ENCODE results near the gene SMAD3. TPM values are rescaled to one million over a fixed set of nuclear protein-coding genes. Genes with fewer than 3 reads are reported as not detected.
A peak's percentile ranks its signal among the peaks of the same experiment; 100 is the strongest.

Gene SMAD3
- total and polyA plus RNA-seq, 8 donors = 30.9 to 53.6 (median 50.4) TPM

GRCh38 chr15:67174446-67174845 lies 109.0 kb downstream of the SMAD3 start:
- no peaks in the 10 kb centered on the region for H3K9me3 ChIP-seq
- DNase-seq (no peak), ATAC-seq (no peak)
- no peak for TF ChIP-seq CTCF (IDR thresholded peaks at IDR 0.05)
- no peak overlapping the region for H3K4me3 ChIP-seq
- H3K27me3 ChIP-seq = no peaks in the 10 kb centered on the region
- intact Hi-C loops (cut with DNase I) = no loop called here
- H3K4me1 ChIP-seq = peaks cover 18 to 42% of the 10 kb centered on the region in 2 donors
- H3K36me3 ChIP-seq = peaks cover 0 to 24% of the 10 kb centered on the region in 2 donors
- H3K27ac ChIP-seq = no peak overlapping the region

- intact Hi-C loops (cut with DNase I) = no loop called here
- H3K9me3 ChIP-seq = no peaks in the 10 kb centered on the region
- no peak overlapping the region for H3K4me3 ChIP-seq
- ATAC-seq (peak; percentile 19), DNase-seq (no peak)
- no peaks in the 10 kb centered on the region for H3K27me3 ChIP-seq
- H3K4me1 ChIP-seq = peaks cover 18 to 42% of the 10 kb centered on the region in 2 donors
- peaks cover 0 to 24% of the 10 kb centered on the region in 2 donors for H3K36me3 ChIP-seq
- TF ChIP-seq CTCF (IDR thresholded peaks at IDR 0.05) = no peak
- peak overlapping the region in 1 of 2 donors; percentile 63 for H3K27ac ChIP-seq
Observed at GRCh38 chr15:67174864-67175573, 109.6 kb downstream of the SMAD3 start.

GRCh38 chr15:67175643-67176071 lies 110.3 kb downstream of the SMAD3 start:
- H3K4me1 ChIP-seq = peaks cover 18 to 42% of the 10 kb centered on the region in 2 donors
- peak in 3 of 4 donors; percentile 67 to 85 (median 84) for DNase-seq
- TF ChIP-seq CTCF (IDR thresholded peaks at IDR 0.05) = no peak
- H3K27me3 ChIP-seq = no peaks in the 10 kb centered on the region
- intact Hi-C loops (cut with DNase I) = no loop called here
- H3K36me3 ChIP-seq = peaks cover 0 to 20% of the 10 kb centered on the region in 2 donors
- H3K4me3 ChIP-seq = no peak overlapping the region
- ATAC-seq = peak; percentile 35
- H3K9me3 ChIP-seq = no peaks in the 10 kb centered on the region
- H3K27ac ChIP-seq = peak overlapping the region in 1 of 2 donors; percentile 63

DNA sequence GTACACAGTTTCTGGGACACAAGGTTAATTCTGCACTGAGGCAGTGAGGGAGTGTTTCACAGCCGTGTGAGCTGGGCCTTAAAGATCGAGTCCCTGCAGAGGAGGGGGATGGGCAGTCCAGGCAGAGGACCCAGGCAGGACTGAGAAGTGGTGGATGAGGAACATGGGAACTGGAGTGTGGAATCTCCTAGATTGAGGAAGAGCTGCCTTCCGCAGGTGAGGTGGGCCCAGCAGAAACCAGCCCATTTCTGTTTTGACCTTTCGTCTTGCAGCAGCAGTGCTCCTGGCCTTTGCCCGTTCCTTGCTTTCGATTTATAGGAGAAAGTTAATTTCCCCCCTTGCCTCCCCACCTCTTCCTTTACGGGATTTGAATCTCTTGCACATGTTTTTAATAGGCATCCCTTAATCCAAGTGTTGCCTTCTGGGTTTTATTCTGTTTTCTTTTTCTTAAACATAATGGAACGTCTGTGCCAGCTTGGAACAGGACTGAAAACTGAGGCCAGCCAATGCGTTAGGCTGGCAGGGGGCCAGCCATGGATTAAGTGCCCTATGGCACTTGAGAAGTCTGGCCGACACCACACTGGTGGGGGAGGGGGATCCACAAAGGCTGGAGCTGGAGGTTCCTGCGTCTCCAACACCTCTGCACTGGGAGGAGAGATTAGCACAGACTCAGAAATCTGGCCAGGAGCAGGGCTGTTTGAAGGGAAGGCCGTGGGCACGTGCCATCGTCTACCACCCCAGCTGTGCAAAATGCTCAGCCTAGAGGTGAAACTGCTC lies 111.0 kb downstream of the SMAD3 start:
- Histone ChIP-seq H3K9me3 (no peaks in the 10 kb centered on the region), H3K4me1 (peaks cover 18 to 42% of the 10 kb centered on the region in 2 donors), H3K27ac (peak overlapping the region in 1 of 2 donors; percentile 63), H3K4me3 (no peak overlapping the region), H3K36me3 (peaks cover 0 to 24% of the 10 kb centered on the region in 2 donors), H3K27me3 (no peaks in the 10 kb centered on the region)
- DNase-seq = no peak
- ATAC-seq = peak; percentile 38
- no peak for TF ChIP-seq CTCF (IDR thresholded peaks at IDR 0.05)
- intact Hi-C loops (cut with DNase I) = no loop called here

- no peak for TF ChIP-seq CTCF (IDR thresholded peaks at IDR 0.05)
- intact Hi-C loops (cut with DNase I) = no loop called here
- no peaks in the 10 kb centered on the region for H3K27me3 ChIP-seq
- no peaks in the 10 kb centered on the region for H3K9me3 ChIP-seq
- H3K4me1 ChIP-seq = peaks cover 18 to 42% of the 10 kb centered on the region in 2 donors
- peak in 2 of 4 donors; percentile 81 to 88 for DNase-seq
- ATAC-seq = peak; percentile 20
- peak overlapping the region; percentile 44 to 50 for H3K27ac ChIP-seq
- peaks cover 0 to 18% of the 10 kb centered on the region in 2 donors for H3K36me3 ChIP-seq
- H3K4me3 ChIP-seq = no peak overlapping the region
Observed at GRCh38 chr15:67177752-67178151, 112.3 kb downstream of the SMAD3 start.

Data from left lung (tissue), 10 donors.